Pulmonary artery endothelial cell (primary cell): Measurements from ENCODE around the gene LRP1-AS. TPM values are rescaled to one million over a fixed set of nuclear protein-coding genes. Genes with fewer than 3 reads are reported as not detected.
"Not testable (repeated sequence)": the region's sequence is repeated elsewhere in the genome, so short reads cannot be mapped to it uniquely, and the experiment has no call there.

ENCODE experiments used
- DNase-seq: peaks from one replicate; pipeline ENCODE4 v3.0.0-alpha.2; 2011; ENCODE audit warnings: low read depth, low spot score
- total RNA-seq: library from RNA; depleted of rRNA; stranded (reverse); fragments of >200 nt; gene quantifications from 2 replicates; pipeline ENCODE4 v1.2.3, GENCODE V29; 2014

LRP1-AS gene
- total RNA-seq, 1 donor from 2014 or later: not detected

DNA sequence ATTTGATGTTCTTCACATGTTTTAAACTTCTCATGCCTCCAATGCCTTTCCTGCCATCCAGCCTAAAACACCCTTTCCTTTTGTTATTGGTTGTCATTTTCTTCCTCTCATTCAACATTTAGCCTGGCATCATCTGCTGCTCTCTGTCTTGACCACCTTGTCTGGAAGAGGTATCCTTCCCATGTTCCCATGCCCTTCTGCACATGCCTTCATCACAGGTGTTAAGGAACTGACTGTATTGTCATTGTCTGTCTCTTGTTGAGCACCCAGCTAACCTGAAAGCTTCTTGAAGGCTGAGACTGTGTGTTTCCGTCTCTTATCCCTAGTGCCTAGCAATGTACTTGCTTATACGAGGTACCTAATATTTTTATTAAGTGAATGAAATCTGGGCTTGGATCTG lies 23.6 kb downstream of the LRP1-AS start:
- DNase-seq: no peak

DNA sequence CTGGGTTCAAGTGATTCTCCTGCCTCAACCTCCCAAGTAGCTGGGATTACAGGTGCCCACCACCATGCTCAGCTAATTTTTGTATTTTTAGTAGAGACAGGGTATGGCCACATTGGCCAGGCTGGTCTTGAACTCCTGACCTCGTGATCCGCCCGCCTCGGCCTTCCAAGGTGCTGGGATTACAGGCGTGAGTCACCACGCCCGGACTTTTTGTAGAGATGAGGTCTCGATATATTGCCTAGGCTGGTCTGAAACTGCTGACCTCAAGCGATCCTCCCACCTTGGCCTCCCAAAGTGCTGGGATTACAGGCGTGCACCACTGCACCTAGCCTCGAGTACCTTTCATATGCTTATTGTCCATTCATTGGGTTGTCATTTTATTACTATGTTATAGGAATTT lies 26.7 kb downstream of the LRP1-AS start:
- DNase-seq: not testable (repeated sequence)

DNA sequence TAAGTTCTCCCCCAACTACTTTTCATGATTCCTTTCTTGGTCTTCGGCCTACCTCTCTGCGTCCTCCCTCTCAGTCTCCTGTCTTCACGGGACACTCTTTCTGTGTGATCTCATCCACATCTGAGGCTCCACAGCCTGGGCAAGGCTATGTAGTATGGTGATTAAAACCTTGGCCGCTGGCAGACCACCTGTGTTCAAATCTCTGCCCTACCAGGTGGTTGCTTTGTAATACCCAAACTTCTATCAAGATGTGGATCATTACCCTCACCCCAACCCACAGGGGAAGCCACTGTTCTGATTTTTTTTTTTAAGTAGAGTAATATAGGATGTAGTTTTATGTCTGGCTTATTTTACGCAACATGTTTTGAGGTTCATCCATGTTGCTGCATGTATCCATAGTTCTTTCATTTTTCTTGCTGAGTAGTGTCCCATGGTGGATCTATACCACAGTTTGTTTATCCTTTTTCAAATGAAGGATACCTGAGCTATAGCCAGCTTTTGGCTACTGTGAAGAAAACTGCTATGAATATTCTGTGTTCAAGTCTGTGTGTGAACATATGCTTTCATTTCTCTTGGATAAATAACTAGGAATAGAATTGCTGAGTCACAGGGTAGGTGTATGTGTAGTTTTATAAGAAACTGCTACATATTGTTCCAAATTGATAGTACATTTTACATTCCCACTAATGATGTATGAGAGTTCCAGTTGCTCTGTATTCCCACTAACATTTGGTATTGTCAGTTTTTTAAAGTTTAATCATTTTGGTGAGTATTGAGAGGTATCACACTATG lies 27.9 kb downstream of the LRP1-AS start:
- DNase-seq: no peak

- DNase-seq: no peak
Measured at GRCh38 chr12:57118711-57119271, 28.6 kb downstream of the LRP1-AS start.

DNA sequence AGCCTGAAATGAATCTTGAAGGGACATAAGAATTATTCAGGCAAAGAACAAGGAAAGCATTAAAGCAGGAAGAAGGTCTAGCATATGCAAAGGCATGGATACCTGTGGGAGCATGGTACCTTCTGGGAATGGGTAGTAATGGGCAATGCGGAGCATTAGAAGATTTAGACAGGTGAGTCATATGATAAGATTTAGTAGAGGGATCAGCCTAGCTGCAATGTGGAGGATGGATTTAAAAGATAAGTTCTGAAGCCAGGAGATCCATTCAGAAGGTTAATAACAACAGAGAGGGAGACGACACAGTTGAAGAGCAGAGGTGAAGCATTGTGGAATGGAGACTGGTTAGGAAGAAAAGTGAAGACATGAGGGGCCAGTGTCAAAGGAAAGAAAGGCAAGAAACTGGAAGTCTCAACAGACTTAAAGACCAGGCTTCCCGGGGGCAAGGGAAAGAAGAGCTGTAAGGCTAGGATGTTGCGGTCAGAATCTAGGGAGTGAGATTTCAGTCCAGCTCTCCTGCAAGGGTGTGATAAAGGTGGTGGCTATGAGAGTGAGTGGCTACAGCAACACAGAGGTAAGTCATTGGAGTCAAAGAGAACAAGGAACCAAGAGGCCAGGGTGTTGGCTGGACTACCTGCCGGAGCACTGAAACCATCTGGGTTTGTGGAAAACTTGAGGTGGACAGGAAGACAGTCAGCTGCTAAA lies 30.7 kb downstream of the LRP1-AS start:
- no peak for DNase-seq

- no peak for DNase-seq
Measured at GRCh38 chr12:57112492-57113294, 34.7 kb downstream of the LRP1-AS start.

- no peak for DNase-seq
Measured at GRCh38 chr12:57111031-57111734, 36.2 kb downstream of the LRP1-AS start, which contains the start of gene STAT6. Gene STAT6 (minus strand): TSS chr12:57111362. CDS start chr12:57108278, 3,084 bp downstream.

DNA sequence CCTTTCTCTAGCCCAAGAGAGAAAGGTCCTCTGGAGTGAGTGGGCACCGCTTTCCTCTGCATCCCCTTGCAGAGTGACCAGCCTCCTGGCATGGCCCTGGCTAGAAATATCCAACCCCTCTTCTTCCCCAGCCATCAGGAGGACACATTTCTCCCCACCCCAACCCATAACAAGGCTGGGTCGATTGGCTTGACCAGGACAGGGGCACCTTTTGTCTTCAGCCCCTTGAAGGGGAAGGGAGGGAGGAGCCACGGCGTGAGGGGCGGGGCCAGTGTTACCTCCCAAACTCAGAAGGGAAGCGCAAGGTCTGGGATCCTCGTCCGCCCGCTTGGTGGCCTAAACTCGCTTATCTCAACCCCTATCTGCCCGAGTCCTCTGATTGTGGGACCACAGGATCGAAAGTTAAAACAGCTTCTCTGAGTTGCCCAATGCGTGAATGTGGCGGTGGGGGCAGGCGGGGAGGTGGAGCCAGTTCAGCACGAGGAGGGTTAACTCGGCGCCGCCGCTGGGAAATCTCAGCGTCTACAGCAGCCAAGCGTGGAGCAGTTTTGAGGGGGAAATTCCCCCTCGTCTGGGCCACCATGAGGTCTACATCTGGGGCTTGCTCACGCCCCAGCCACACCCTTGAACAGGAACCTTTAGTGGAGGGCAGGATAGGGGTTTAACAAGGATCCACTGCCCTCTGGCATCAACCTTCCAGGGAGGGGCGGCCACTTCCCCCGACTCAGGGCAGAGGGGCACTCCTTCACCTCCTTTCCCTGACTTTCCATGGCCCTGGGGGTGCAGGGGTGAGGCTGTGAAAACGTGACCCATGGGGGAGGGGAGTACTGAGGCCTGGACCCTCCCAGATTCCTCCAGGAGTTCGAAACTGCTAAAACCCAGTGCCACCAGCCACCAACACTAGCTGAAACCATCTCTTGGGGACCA lies 37.1 kb downstream of the LRP1-AS start:
- DNase-seq: no peak

DNA sequence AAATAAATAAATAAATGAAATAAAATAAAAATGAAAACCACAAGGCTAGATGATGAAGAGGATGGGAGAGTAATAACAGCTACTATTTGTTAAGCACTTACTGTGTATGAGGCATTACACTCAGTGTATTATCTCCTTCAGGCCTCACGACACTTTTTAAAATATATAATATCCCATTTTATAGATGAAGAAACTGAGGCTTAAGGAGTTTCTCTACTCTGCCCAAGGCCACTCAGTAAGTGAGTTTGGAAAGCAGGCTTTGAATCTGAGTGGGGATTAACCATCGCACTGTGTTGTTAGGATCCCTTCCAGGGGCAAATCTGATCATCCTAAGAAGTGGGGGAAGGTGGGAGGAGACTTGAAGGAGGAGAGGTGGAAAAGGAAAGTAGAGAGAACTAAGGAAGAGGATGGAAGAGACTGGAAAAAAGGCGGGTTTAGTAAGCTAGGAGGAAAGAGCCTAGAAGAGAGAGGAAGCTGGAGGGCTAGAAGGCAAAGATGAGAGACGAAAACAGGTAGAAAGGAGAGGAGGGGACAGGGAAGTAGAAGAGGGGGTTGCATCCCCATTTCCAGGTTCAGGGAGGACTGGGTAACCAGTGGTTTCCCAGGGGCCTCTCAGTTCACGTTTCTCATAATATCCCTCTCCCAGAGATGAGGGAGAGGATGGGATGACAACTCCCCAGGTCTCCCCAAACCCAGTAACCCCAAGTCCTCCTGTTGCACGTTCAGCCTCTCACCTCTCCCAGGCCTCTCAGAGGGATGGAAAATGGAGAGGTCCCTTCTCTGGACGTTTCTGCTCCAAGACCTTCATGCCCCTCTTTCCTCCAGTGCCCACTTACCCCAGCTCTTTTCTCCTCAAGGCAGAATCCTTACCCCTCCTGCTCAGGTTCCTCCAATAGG lies 38.0 kb downstream of the LRP1-AS start:
- no peak for DNase-seq

DNA sequence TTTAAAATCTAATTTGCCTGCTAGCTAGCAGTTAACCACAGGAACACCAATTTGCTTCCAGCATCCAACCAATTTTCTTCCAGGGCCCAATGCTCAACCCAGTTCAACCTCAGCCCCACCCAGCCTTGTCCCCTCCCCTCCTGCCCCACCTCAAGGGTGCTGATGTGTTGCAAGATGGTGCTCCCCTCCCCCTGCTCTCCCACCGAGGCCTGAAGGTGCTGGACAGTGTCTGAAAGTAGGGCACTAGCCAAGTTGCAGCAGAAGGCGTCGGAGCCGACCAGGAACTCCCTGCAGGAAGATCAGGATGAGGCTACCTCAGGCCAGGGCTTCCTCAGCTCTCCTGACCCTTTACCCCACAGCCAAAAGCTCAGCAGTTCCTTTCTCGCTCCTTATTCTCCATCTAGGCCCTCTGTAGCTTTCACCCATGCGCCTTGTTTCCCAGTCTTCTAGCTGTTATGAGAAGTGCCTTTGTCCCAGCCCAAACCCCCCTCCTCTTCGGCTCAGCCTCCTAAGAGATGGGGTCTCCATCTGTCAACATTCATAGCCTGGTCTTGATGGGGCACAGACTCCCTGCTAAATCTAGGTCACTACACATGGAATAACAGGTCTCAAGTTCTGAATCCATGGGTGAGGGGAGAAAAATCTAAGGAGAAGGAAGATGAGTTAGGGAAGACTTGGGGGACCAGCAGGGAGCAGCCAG lies 39.8 kb downstream of the LRP1-AS start:
- DNase-seq: no peak

- DNase-seq: no peak
Measured at GRCh38 chr12:57106021-57106708, 41.3 kb downstream of the LRP1-AS start.

DNA sequence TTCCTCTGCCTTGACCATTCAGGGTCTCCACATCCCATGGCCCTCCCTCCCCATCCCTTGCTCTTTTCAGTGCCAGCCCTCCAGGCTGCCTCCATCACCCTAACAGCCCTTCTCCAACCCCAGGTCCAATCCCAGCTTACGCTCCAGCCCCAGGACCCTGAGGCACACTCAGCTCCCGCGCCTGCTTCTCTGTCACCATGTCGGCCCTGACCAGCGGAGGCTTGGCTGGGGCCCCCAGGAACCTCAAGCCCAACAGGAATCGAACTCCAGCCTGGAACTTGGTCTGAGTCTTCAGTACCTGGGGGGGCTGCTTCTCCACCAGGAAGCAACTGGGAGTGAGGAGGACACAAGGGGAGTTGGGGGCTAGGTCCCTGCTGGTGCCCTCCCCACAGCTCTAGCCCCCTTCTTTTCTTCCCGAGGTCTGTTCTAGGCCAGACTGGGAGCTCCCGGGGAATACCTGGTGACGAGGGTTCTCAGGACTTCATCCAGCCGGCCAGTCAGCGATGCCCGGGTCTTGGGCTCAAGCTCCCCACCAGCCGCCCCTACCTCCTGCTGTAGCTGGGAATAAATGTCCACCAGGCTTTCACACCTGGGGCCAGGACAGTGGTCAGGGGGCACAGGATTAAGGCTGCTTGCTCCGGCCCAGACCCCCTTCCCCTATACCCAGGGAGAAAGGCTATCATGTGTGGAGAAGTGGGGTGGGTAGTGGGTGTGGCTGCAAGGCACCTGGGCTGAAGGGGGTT lies 42.2 kb downstream of the LRP1-AS start:
- DNase-seq: no peak

GRCh38 chr12:57104292-57104910 lies 43.0 kb downstream of the LRP1-AS start:
- DNase-seq: no peak

DNA sequence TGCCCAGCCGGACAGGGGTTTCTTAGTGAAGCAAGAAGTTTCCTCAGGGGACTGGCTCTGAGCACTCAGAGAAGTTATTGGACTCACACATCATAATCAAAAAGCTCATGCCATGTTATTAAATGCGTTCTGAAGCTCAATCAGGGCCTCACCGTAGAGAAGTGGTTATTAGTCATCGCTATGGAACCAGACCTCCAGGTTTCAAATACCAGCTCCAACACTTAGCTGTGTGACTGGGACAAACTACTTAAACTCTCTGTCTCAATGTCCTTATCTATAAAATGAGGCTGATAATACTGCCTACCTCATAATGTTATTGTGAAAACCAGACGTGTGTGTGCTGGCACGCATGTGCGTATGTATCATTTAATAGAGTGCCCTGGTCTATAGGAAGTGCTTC lies 43.6 kb downstream of the LRP1-AS start:
- no peak for DNase-seq

DNA sequence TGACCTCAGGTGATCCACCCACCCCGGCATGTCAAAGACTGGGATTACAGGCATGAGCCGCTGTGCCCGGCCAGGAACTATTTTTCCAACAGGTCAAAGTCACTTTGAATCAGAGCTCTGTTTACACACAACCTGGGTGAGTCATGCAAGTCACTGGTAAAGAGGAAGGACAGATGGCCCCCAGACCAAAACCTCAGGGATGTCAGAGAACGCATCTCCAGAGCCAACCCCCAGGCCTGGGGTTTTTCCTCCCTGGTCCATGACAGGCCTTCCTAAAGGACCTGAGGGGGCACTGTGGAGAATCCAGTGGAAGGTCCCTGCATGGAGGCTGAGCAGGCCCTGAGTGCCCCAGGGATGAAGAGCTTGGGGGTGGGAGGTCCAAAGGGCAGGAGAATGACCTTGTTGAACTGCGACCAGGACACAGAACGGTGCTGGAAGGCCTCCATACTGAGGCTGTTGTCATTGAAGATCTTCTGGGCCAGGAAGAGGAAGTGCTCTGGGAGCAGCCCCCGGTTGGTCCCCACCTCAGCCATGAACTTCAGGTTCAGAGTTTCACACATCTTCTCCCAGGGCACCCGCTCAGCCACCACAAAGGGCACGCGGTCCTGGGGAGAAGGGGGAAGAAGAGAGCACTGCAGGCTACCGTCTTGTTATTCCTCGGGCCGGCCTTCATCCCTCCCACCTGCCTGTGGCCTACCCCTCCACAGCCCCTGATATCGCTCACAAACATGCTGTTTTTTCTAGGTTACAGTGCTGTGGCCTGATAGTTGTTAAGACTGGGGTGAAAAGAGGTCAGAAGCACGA lies 45.3 kb downstream of the LRP1-AS start:
- no peak for DNase-seq

- no peak for DNase-seq
Measured at GRCh38 chr12:57099766-57100165, 47.7 kb downstream of the LRP1-AS start.
